ENCODE results near the gene RNF41. TPM values are rescaled to one million over a fixed set of nuclear protein-coding genes. Genes with fewer than 3 reads are reported as not detected.
A peak's percentile ranks its signal among the peaks of the same experiment; 100 is the strongest.

RNF41 gene
- total and polyA plus RNA-seq, 7 experiments from 2014 or later, result 29.4 to 45.8 (median 43.1) TPM

GRCh38 chr12:56154246-56154771 is 67.4 kb downstream of the RNF41 start:
- CTCF ChIA-PET, result interaction anchor here (0.6 kb wide), 1 partner anchor 198 kb away, joined by 4 read pairs; no protein-coding TSS in a partner anchor
- H3K4me1 Mint-ChIP-seq, result peaks cover 24 to 63% (median 48%) of the 10 kb centered on the region in 7 donors

GRCh38 chr12:56153678-56154065 is 68.0 kb downstream of the RNF41 start:
- Mint-ChIP-seq H3K4me1 (peaks cover 18 to 57% (median 42%) of the 10 kb centered on the region in 7 donors), H3K4me3 (peak overlapping the region in 5 of 10 donors; percentile 68 to 96 (median 91)), H3K36me3 (peaks cover 0 to 23% (median 0%) of the 10 kb centered on the region in 5 donors), H3K9me3 (no peaks in the 10 kb centered on the region), H3K27ac (peak overlapping the region in 2 of 9 donors; percentile 70 to 71), H3K27me3 (no peaks in the 10 kb centered on the region)
- CTCF ChIA-PET, result no interaction called here
- Histone ChIP-seq H3K36me3 (ENCODE audit: control insufficient read depth in 2 of 3, insufficient read depth in 3 of 3, low read length in 3 of 3) (peaks cover 0 to 7% (median 0%) of the 10 kb centered on the region in 3 experiments), H3K4me1 (ENCODE audit: control insufficient read depth in 2 of 2, insufficient read depth in 2 of 2, low read length in 2 of 2) (peaks cover 25 to 26% of the 10 kb centered on the region in 2 donors), H3K27me3 (ENCODE audit: control insufficient read depth in 2 of 2, insufficient read depth in 2 of 2, low read length in 2 of 2) (no peaks in the 10 kb centered on the region), H3K9me3 (ENCODE audit: control insufficient read depth in 2 of 3, low read length in 3 of 3) (no peaks in the 10 kb centered on the region), H3K27ac (ENCODE audit: low read depth, low read length) (no peak overlapping the region), H3K4me3 (ENCODE audit: low read length) (no peak overlapping the region)
- intact Hi-C loops (cut with micrococcal nuclease), result loop anchor here (5.0 kb wide), 3 partner anchors 69 to 1694 kb away; partner anchors contain the start of genes CTDSP2 (in 1 of the 2), NABP2 (in 1 of the 2), PYM1 (in 1 of the 2) and RNF41 (in 1 of the 2)
- POLR2A ChIA-PET, result interaction anchor here (0.7 to 12.7 kb wide), 5 partner anchors 16 to 41 kb away, joined by 3 to 161 read pairs (median 3); partner anchors contain the start of genes ESYT1 and SMARCC2
- ATAC-seq, result no peak
- no peak for DNase-seq

More at GRCh38 chr12:56154246-56154771, 67.4 kb downstream of the RNF41 start:
- no peaks in the 10 kb centered on the region for H3K9me3 Mint-ChIP-seq
- H3K27me3 ChIP-seq (ENCODE audit: control insufficient read depth in 2 of 2, insufficient read depth in 2 of 2, low read length in 2 of 2), result no peaks in the 10 kb centered on the region
- H3K9me3 ChIP-seq (ENCODE audit: control insufficient read depth in 2 of 3, low read length in 3 of 3), result no peaks in the 10 kb centered on the region
- H3K27ac ChIP-seq (ENCODE audit: low read depth, low read length), result no peak overlapping the region
- no peaks in the 10 kb centered on the region for H3K27me3 Mint-ChIP-seq
- H3K4me1 ChIP-seq (ENCODE audit: control insufficient read depth in 2 of 2, insufficient read depth in 2 of 2, low read length in 2 of 2), result peaks cover 25 to 26% of the 10 kb centered on the region in 2 donors
- H3K4me3 ChIP-seq (ENCODE audit: low read length), result no peak overlapping the region
- H3K36me3 ChIP-seq (ENCODE audit: control insufficient read depth in 2 of 3, insufficient read depth in 3 of 3, low read length in 3 of 3), result peaks cover 0 to 7% (median 0%) of the 10 kb centered on the region in 3 experiments
- peak overlapping the region in 2 of 10 donors; percentile 32 to 68 for H3K4me3 Mint-ChIP-seq
- peak overlapping the region in 1 of 9 donors; percentile 51 for H3K27ac Mint-ChIP-seq
- no peak for ATAC-seq
- intact Hi-C loops (cut with micrococcal nuclease), result loop anchor here (5.0 kb wide), 3 partner anchors 68 to 1693 kb away; partner anchors contain the start of genes CTDSP2 (in 1 of the 2), NABP2 (in 1 of the 2), PYM1 (in 1 of the 2) and RNF41 (in 1 of the 2)
- POLR2A ChIA-PET, result interaction anchor here (1.0 to 12.7 kb wide), 6 partner anchors 16 to 50 kb away, joined by 3 to 161 read pairs (median 4); partner anchors contain the start of genes ESYT1, PA2G4 and SMARCC2
- DNase-seq, result no peak
- peaks cover 0 to 29% (median 0%) of the 10 kb centered on the region in 5 donors for H3K36me3 Mint-ChIP-seq

GRCh38 chr12:56152756-56153677 is 68.7 kb downstream of the RNF41 start:
- H3K4me1 Mint-ChIP-seq, result peaks cover 17 to 57% (median 42%) of the 10 kb centered on the region in 7 donors
- H3K4me3 ChIP-seq (ENCODE audit: low read length), result peak overlapping the region; percentile 86

More at GRCh38 chr12:56152756-56153677, 68.7 kb downstream of the RNF41 start:
- Histone ChIP-seq H3K27me3 (ENCODE audit: control insufficient read depth in 2 of 2, insufficient read depth in 2 of 2, low read length in 2 of 2) (no peaks in the 10 kb centered on the region), H3K9me3 (ENCODE audit: control insufficient read depth in 2 of 3, low read length in 3 of 3) (no peaks in the 10 kb centered on the region), H3K4me1 (ENCODE audit: control insufficient read depth in 2 of 2, insufficient read depth in 2 of 2, low read length in 2 of 2) (peaks cover 25 to 26% of the 10 kb centered on the region in 2 donors), H3K36me3 (ENCODE audit: control insufficient read depth in 2 of 3, insufficient read depth in 3 of 3, low read length in 3 of 3) (peaks cover 0 to 4% (median 0%) of the 10 kb centered on the region in 3 experiments), H3K27ac (ENCODE audit: low read depth, low read length) (peak overlapping the region; percentile 80)
- ATAC-seq (no peak), DNase-seq (no peak)
- intact Hi-C loops (cut with micrococcal nuclease), result loop anchor here (1.0 to 5.0 kb wide), 13 partner anchors 7 to 1694 kb away; partner anchors contain the start of genes ZC3H10 (in 2 of the 2), CS (in 1 of the 2), CTDSP2 (in 1 of the 2) and ESYT1 (in 1 of the 2)
- H3K9me3 Mint-ChIP-seq, result no peaks in the 10 kb centered on the region
- CTCF ChIA-PET, result no interaction called here
- peak overlapping the region; percentile 80 to 96 (median 92) for H3K4me3 Mint-ChIP-seq
- POLR2A ChIA-PET, result interaction anchor here (0.7 to 12.7 kb wide), 4 partner anchors 25 to 41 kb away, joined by 3 to 161 read pairs (median 16); partner anchors contain the start of genes ESYT1 and SMARCC2
- H3K36me3 Mint-ChIP-seq, result peaks cover 0 to 19% (median 0%) of the 10 kb centered on the region in 5 donors
- no peaks in the 10 kb centered on the region for H3K27me3 Mint-ChIP-seq
- H3K27ac Mint-ChIP-seq, result peak overlapping the region; percentile 84 to 99 (median 97)

Other genes with a start within 250 kb of the RNF41 start
- gene RAB5B, start 247.8 kb downstream of the RNF41 start, total RNA-seq, result 100 to 1,000 TPM in 1 of 5 experiments, 10 to 100 TPM in 4; 45.2 to 109 (median 62.7) TPM
- 10 to 100 TPM; 69.6 to 86.7 TPM for gene RAB5B, start 247.8 kb downstream of the RNF41 start, polyA plus RNA-seq
- gene SUOX, start 224.6 kb downstream of the RNF41 start, total RNA-seq, result 10 to 100 TPM in 1 of 5 experiments, 1 to 10 TPM in 4; 1.9 to 10.4 (median 7.1) TPM
- under 1 TPM; 0.14 to 0.21 TPM for gene SUOX, start 224.6 kb downstream of the RNF41 start, polyA plus RNA-seq
- gene IKZF4, start 200.9 kb downstream of the RNF41 start, total RNA-seq, result 10 to 100 TPM in 1 of 5 experiments, 1 to 10 TPM in 4; 3.6 to 37.8 (median 5.3) TPM
- 1 to 10 TPM in 1 of 2 donors, under 1 TPM in 1; 0.54 to 2.0 TPM for gene IKZF4, start 200.9 kb downstream of the RNF41 start, polyA plus RNA-seq
- 10 to 100 TPM; 40.8 to 64.5 (median 46.4) TPM for gene RPS26, start 180.0 kb downstream of the RNF41 start, total RNA-seq
- gene RPS26, start 180.0 kb downstream of the RNF41 start, polyA plus RNA-seq, result 100 to 1,000 TPM; 578 to 717 TPM
- gene ERBB3, start 141.8 kb downstream of the RNF41 start, total RNA-seq, result 1 to 10 TPM; 1.0 to 6.4 (median 1.9) TPM
- gene ERBB3, start 141.8 kb downstream of the RNF41 start, polyA plus RNA-seq, result under 1 TPM; 0.22 to 0.51 TPM
- 100 to 1,000 TPM in 3 of 5 experiments, 10 to 100 TPM in 2; 61.7 to 254 (median 109) TPM for gene PA2G4, start 117.4 kb downstream of the RNF41 start, total RNA-seq
- gene PA2G4, start 117.4 kb downstream of the RNF41 start, polyA plus RNA-seq, result 100 to 1,000 TPM; 216 to 218 TPM
- 1,000 to 10,000 TPM; 3,787 to 6,048 (median 5,952) TPM for gene RPL41, start 105.3 kb downstream of the RNF41 start, total RNA-seq
- gene RPL41, start 105.3 kb downstream of the RNF41 start, polyA plus RNA-seq, result over 10,000 TPM in 1 of 2 donors, 1,000 to 10,000 TPM in 1; 6,745 to 10,251 TPM
- gene ZC3H10, start 103.7 kb downstream of the RNF41 start, total RNA-seq, result 10 to 100 TPM in 3 of 5 experiments, 1 to 10 TPM in 2; 7.8 to 16.3 (median 13.3) TPM
- 1 to 10 TPM; 2.4 to 4.1 TPM for gene ZC3H10, start 103.7 kb downstream of the RNF41 start, polyA plus RNA-seq
- 100 to 1,000 TPM; 121 to 300 (median 221) TPM for gene ESYT1, start 93.7 kb downstream of the RNF41 start, total RNA-seq
- gene ESYT1, start 93.7 kb downstream of the RNF41 start, polyA plus RNA-seq, result 100 to 1,000 TPM; 282 to 353 TPM
- gene MYL6B, start 69.3 kb downstream of the RNF41 start, total RNA-seq, result 10 to 100 TPM in 2 of 5 experiments, 1 to 10 TPM in 3; 3.7 to 60.3 (median 8.9) TPM
- gene MYL6B, start 69.3 kb downstream of the RNF41 start, polyA plus RNA-seq, result 1 to 10 TPM; 5.6 to 6.7 TPM
- gene MYL6, start 63.6 kb downstream of the RNF41 start, total RNA-seq, result 1,000 to 10,000 TPM in 1 of 5 experiments, 100 to 1,000 TPM in 4; 428 to 1,509 (median 467) TPM
- 1,000 to 10,000 TPM; 1,845 to 2,144 TPM for gene MYL6, start 63.6 kb downstream of the RNF41 start, polyA plus RNA-seq
- gene SMARCC2, start 32.4 kb downstream of the RNF41 start, total RNA-seq, result 100 to 1,000 TPM; 118 to 187 (median 149) TPM
- gene SMARCC2, start 32.4 kb downstream of the RNF41 start, polyA plus RNA-seq, result 10 to 100 TPM; 64.6 to 88.9 TPM
- 10 to 100 TPM in 3 of 5 experiments, 1 to 10 TPM in 2; 9.2 to 61.2 (median 11.8) TPM for gene NABP2, start 2.4 kb upstream of the RNF41 start, total RNA-seq
- gene NABP2, start 2.4 kb upstream of the RNF41 start, polyA plus RNA-seq, result 1 to 10 TPM; 1.0 to 1.6 TPM
- gene SLC39A5, start 8.1 kb upstream of the RNF41 start, total RNA-seq, result 1 to 10 TPM in 1 of 5 experiments, under 1 TPM in 2, not detected in 2; 0.43 to 1.2 (median 0.77) TPM
- not detected for gene SLC39A5, start 8.1 kb upstream of the RNF41 start, polyA plus RNA-seq
- 10 to 100 TPM; 26.9 to 64.4 (median 40.7) TPM for gene ANKRD52, start 36.5 kb upstream of the RNF41 start, total RNA-seq
- gene ANKRD52, start 36.5 kb upstream of the RNF41 start, polyA plus RNA-seq, result 1 to 10 TPM; 5.1 to 8.2 TPM
- 10 to 100 TPM; 22.5 to 39.4 (median 31.5) TPM for gene COQ10A, start 45.0 kb upstream of the RNF41 start, total RNA-seq
- 10 to 100 TPM in 1 of 2 donors, 1 to 10 TPM in 1; 9.7 to 11.5 TPM for gene COQ10A, start 45.0 kb upstream of the RNF41 start, polyA plus RNA-seq
- 100 to 1,000 TPM; 126 to 241 (median 167) TPM for gene CS, start 78.4 kb upstream of the RNF41 start, total RNA-seq
- 10 to 100 TPM; 57.6 to 79.9 TPM for gene CS, start 78.4 kb upstream of the RNF41 start, polyA plus RNA-seq
- 100 to 1,000 TPM in 1 of 5 experiments, 10 to 100 TPM in 4; 48.4 to 134 (median 87.6) TPM for gene CNPY2, start 94.1 kb upstream of the RNF41 start, total RNA-seq
- 100 to 1,000 TPM; 183 to 184 TPM for gene CNPY2, start 94.1 kb upstream of the RNF41 start, polyA plus RNA-seq
- gene PAN2, start 112.1 kb upstream of the RNF41 start, total RNA-seq, result 100 to 1,000 TPM in 4 of 5 experiments, 10 to 100 TPM in 1; 65.8 to 279 (median 144) TPM
- 10 to 100 TPM; 11.4 to 13.9 TPM for gene PAN2, start 112.1 kb upstream of the RNF41 start, polyA plus RNA-seq
- 10 to 100 TPM; 14.4 to 42.0 (median 20.1) TPM for gene IL23A, start 117.0 kb upstream of the RNF41 start, total RNA-seq
- gene IL23A, start 117.0 kb upstream of the RNF41 start, polyA plus RNA-seq, result 10 to 100 TPM; 14.8 to 25.2 TPM
- gene STAT2, start 138.2 kb upstream of the RNF41 start, total RNA-seq, result 100 to 1,000 TPM; 119 to 291 (median 182) TPM
- 10 to 100 TPM; 64.1 to 80.3 TPM for gene STAT2, start 138.2 kb upstream of the RNF41 start, polyA plus RNA-seq
- gene APOF, start 140.9 kb upstream of the RNF41 start, total RNA-seq, result not detected
- gene APOF, start 140.9 kb upstream of the RNF41 start, polyA plus RNA-seq, result under 1 TPM in 1 of 2 donors, not detected in 1; 0.12 TPM
- gene TIMELESS, start 227.5 kb upstream of the RNF41 start, total RNA-seq, result 10 to 100 TPM in 1 of 5 experiments, 1 to 10 TPM in 4; 4.4 to 42.3 (median 5.4) TPM
- gene TIMELESS, start 227.5 kb upstream of the RNF41 start, polyA plus RNA-seq, result 1 to 10 TPM; 2.7 to 3.3 TPM
- not detected for gene MIP, start 232.7 kb upstream of the RNF41 start, total RNA-seq
- gene MIP, start 232.7 kb upstream of the RNF41 start, polyA plus RNA-seq, result not detected
- gene SPRYD4, start 246.7 kb upstream of the RNF41 start, total RNA-seq, result 1 to 10 TPM; 5.2 to 7.5 (median 7.2) TPM
- gene SPRYD4, start 246.7 kb upstream of the RNF41 start, polyA plus RNA-seq, result 1 to 10 TPM; 1.1 to 1.4 TPM

Measured in naive thymus-derived CD4-positive, alpha-beta T cell (primary cell).